Right atrium auricular region (tissue), 2 donors: ENCODE results near the gene SMIM38. TPM values are rescaled to one million over a fixed set of nuclear protein-coding genes. Genes with fewer than 3 reads are reported as not detected.

ENCODE experiments used
- DNase-seq: peaks from one replicate; pipeline ENCODE4 v3.0.0-alpha.2; 2019; ENCODE audit warnings: low spot score
- H3K27ac ChIP-seq, 2 donors: fragments of 200-600 bp; sonication (generic); 1 replicate in 1 of 2; 2 replicates in 1 of 2; pipeline ENCODE4 v1.5.1; 2016 to 2019
- H3K27me3 ChIP-seq, 2 donors: fragments of 200-600 bp; sonication (generic); one replicate each; pipeline versions ENCODE4 v1.5.1 to v1.6.0; 2017 to 2019
- H3K36me3 ChIP-seq: fragments of 200-600 bp; sonication (generic); one replicate; pipeline ENCODE4 v1.5.1; 2016
- H3K4me1 ChIP-seq, 2 donors: fragments of 200-600 bp; sonication (generic); one replicate each; pipeline versions ENCODE4 v1.5.1 to v1.6.0; 2017 to 2019
- H3K4me3 ChIP-seq, 2 donors: fragments of 200-600 bp; sonication (generic); 1 replicate in 1 of 2; 2 replicates in 1 of 2; pipeline ENCODE4 v1.5.1; 2017 to 2019; ENCODE audit warnings: mild to moderate bottlenecking in 1 of 2, moderate library complexity in 1 of 2
- H3K9me3 ChIP-seq, 2 donors: fragments of 200-600 bp; sonication (generic); one replicate each; pipeline ENCODE4 v1.5.1; 2019
- CTCF ChIP-seq, 2 donors: fragments of 200-600 bp; sonication (generic); IDR thresholded peaks; one replicate each; pipeline ENCODE4 v1.5.1; 2019; ENCODE audit warnings: antibody characterized with exemption in 2 of 2
- total RNA-seq, 2 donors: library from RNA; depleted of rRNA; stranded (reverse); fragments of >200 nt; gene quantifications; one replicate each; pipeline ENCODE4 v1.1.0, GENCODE V29; 2016

SMIM38 gene
- total RNA-seq, 2 donors from 2014 or later: 0.35 TPM; not detected in 1

- Histone ChIP-seq H3K4me3 (no peak overlapping the region), H3K9me3 (peaks cover 0 to 8% of the 10 kb centered on the region in 2 donors), H3K36me3 (no peaks in the 10 kb centered on the region), H3K27ac (peak overlapping the region; percentile 11 to 29), H3K4me1 (peaks cover 0 to 14% of the 10 kb centered on the region in 2 donors), H3K27me3 (no peaks in the 10 kb centered on the region)
- no peak for TF ChIP-seq CTCF (IDR thresholded peaks at IDR 0.05)
- DNase-seq: no peak
These were observed 10.7 kb downstream of the SMIM38 start for GRCh38 chr11:69166218-69167115.

- TF ChIP-seq CTCF (IDR thresholded peaks at IDR 0.05): no peak
- H3K4me3 ChIP-seq: no peak overlapping the region
- no peaks in the 10 kb centered on the region for H3K27me3 ChIP-seq
- no peak overlapping the region for H3K27ac ChIP-seq
- no peak for DNase-seq
- H3K9me3 ChIP-seq: peaks cover 0 to 8% of the 10 kb centered on the region in 2 donors
- H3K4me1 ChIP-seq: peaks cover 0 to 14% of the 10 kb centered on the region in 2 donors
- H3K36me3 ChIP-seq: no peaks in the 10 kb centered on the region
These were observed 11.6 kb downstream of the SMIM38 start for GRCh38 chr11:69167130-69167915.

GRCh38 chr11:69167916-69168691, 12.4 kb downstream of the SMIM38 start:
- no peaks in the 10 kb centered on the region for H3K36me3 ChIP-seq
- TF ChIP-seq CTCF (IDR thresholded peaks at IDR 0.05): no peak
- no peak overlapping the region for H3K27ac ChIP-seq

GRCh38 chr11:69169479-69169878, 13.7 kb downstream of the SMIM38 start:
- no peaks in the 10 kb centered on the region for H3K27me3 ChIP-seq
- H3K4me1 ChIP-seq: peaks cover 0 to 14% of the 10 kb centered on the region in 2 donors
- TF ChIP-seq CTCF (IDR thresholded peaks at IDR 0.05): no peak
- DNase-seq: no peak
- no peaks in the 10 kb centered on the region for H3K9me3 ChIP-seq
- H3K36me3 ChIP-seq: no peaks in the 10 kb centered on the region
- H3K27ac ChIP-seq: no peak overlapping the region
- no peak overlapping the region for H3K4me3 ChIP-seq

More at GRCh38 chr11:69167916-69168691, 12.4 kb downstream of the SMIM38 start:
- Histone ChIP-seq H3K4me1 (peaks cover 0 to 14% of the 10 kb centered on the region in 2 donors), H3K9me3 (peaks cover 0 to 8% of the 10 kb centered on the region in 2 donors), H3K4me3 (no peak overlapping the region), H3K27me3 (no peaks in the 10 kb centered on the region)
- DNase-seq: no peak

GRCh38 chr11:69170704-69171103, 15.0 kb downstream of the SMIM38 start:
- no peak for TF ChIP-seq CTCF (IDR thresholded peaks at IDR 0.05)
- Histone ChIP-seq H3K4me3 (no peak overlapping the region), H3K27ac (no peak overlapping the region), H3K9me3 (no peaks in the 10 kb centered on the region), H3K36me3 (no peaks in the 10 kb centered on the region), H3K27me3 (no peaks in the 10 kb centered on the region), H3K4me1 (peaks cover 0 to 14% of the 10 kb centered on the region in 2 donors)
- no peak for DNase-seq
